ENCODE data around the gene LRP11. TPM values are rescaled to one million over a fixed set of nuclear protein-coding genes. Genes with fewer than 3 reads are reported as not detected.
A peak's percentile ranks its signal among the peaks of the same experiment; 100 is the strongest.

The LRP11 gene
- total and polyA plus RNA-seq, 2 of the 13 experiments (the other 11 are each of a cell fraction or from before 2014, with no cell fraction given): 32.4 to 48.9 TPM

DNA sequence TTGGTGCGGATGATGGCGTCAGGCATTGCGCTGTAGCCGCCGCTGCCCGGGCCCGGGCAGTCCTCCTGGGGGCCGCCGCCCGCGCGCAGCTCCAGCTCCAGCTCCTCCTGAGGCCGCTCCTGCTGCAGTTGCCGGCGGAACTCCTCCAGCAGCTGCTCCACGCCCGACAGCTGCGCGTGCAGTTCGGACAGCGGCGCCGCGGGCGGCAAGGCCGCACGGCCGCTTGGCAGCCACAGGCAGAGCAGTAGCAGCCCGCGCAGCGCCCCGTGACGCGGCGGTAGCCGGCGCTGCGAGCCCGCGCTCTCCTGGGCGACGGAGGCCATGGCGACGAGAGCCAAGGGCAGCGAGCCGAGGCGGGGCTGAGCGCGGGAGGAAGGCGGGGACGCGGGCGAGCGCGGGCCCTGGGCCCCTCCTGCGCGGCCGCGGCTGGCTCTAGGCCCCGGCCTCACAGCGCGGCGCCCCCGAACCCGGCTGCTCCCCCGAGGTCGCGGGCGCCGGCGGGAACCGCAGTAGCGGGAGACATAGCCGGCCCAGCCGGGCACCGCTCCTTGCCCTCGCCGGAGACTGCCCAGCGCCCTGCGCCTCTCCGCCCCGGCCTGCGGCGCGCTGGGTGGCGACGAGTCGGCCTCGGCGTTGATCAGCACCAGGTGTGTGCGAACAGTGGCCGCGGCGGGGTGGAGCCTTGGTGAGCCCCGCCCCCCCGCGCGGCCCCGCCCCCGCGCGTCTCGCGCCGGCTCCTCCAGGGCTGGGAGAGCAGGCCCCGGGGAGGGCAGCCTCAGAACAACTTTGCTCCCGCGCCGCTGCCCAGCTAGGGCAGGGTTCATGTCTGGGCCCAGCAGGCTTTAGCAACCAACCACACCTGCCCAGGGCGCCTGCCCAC, at the start of gene LRP11 (continued):
- no peak for TF ChIP-seq MED8 (CRISPR knock-in tag; IDR thresholded peaks at IDR 0.05; ENCODE audit: insufficient replicate concordance)
- TF ChIP-seq, protein P1, sequence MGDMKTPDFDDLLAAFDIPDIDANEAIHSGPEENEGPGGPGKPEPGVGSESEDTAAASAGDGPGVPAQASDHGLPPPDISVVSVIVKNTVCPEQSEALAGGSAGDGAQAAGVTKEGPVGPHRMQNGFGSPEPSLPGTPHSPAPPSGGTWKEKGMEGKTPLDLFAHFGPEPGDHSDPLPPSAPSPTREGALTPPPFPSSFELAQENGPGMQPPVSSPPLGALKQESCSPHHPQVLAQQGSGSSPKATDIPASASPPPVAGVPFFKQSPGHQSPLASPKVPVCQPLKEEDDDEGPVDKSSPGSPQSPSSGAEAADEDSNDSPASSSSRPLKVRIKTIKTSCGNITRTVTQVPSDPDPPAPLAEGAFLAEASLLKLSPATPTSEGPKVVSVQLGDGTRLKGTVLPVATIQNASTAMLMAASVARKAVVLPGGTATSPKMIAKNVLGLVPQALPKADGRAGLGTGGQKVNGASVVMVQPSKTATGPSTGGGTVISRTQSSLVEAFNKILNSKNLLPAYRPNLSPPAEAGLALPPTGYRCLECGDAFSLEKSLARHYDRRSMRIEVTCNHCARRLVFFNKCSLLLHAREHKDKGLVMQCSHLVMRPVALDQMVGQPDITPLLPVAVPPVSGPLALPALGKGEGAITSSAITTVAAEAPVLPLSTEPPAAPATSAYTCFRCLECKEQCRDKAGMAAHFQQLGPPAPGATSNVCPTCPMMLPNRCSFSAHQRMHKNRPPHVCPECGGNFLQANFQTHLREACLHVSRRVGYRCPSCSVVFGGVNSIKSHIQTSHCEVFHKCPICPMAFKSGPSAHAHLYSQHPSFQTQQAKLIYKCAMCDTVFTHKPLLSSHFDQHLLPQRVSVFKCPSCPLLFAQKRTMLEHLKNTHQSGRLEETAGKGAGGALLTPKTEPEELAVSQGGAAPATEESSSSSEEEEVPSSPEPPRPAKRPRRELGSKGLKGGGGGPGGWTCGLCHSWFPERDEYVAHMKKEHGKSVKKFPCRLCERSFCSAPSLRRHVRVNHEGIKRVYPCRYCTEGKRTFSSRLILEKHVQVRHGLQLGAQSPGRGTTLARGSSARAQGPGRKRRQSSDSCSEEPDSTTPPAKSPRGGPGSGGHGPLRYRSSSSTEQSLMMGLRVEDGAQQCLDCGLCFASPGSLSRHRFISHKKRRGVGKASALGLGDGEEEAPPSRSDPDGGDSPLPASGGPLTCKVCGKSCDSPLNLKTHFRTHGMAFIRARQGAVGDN (CRISPR knock-in tag; IDR thresholded peaks at IDR 0.05): peak; percentile 81
- no peak for TF ChIP-seq ZNF10 (CRISPR knock-in tag; IDR thresholded peaks at IDR 0.05; ENCODE audit: borderline replicate concordance, low read depth)
- TF ChIP-seq, protein P2, sequence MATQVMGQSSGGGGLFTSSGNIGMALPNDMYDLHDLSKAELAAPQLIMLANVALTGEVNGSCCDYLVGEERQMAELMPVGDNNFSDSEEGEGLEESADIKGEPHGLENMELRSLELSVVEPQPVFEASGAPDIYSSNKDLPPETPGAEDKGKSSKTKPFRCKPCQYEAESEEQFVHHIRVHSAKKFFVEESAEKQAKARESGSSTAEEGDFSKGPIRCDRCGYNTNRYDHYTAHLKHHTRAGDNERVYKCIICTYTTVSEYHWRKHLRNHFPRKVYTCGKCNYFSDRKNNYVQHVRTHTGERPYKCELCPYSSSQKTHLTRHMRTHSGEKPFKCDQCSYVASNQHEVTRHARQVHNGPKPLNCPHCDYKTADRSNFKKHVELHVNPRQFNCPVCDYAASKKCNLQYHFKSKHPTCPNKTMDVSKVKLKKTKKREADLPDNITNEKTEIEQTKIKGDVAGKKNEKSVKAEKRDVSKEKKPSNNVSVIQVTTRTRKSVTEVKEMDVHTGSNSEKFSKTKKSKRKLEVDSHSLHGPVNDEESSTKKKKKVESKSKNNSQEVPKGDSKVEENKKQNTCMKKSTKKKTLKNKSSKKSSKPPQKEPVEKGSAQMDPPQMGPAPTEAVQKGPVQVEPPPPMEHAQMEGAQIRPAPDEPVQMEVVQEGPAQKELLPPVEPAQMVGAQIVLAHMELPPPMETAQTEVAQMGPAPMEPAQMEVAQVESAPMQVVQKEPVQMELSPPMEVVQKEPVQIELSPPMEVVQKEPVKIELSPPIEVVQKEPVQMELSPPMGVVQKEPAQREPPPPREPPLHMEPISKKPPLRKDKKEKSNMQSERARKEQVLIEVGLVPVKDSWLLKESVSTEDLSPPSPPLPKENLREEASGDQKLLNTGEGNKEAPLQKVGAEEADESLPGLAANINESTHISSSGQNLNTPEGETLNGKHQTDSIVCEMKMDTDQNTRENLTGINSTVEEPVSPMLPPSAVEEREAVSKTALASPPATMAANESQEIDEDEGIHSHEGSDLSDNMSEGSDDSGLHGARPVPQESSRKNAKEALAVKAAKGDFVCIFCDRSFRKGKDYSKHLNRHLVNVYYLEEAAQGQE (IDR thresholded peaks at IDR 0.05; ENCODE audit: borderline replicate concordance in 1 of 2, low read depth in 1 of 2, low read length in 2 of 2): peak in 1 of 2 experiments; percentile 91; a peak in 2 of 4 replicates
- TF ChIP-seq HHEX (CRISPR knock-in tag; IDR thresholded peaks at IDR 0.05): no peak
- TF ChIP-seq ZNF777 (CRISPR knock-in tag; IDR thresholded peaks at IDR 0.05): peak; percentile 57; the same call in 1 of the 2 replicates
- TF ChIP-seq ZNF816 (CRISPR knock-in tag; IDR thresholded peaks at IDR 0.05; ENCODE audit: borderline replicate concordance): 0 out of 2 replicates have a peak, but pooled peaks have one; percentile 26
- TF ChIP-seq EP300 (IDR thresholded peaks at IDR 0.05; ENCODE audit: low read depth in 2 of 2, low read length in 2 of 2): no peak; a peak in 1 of 4 replicates
- no peak for TF ChIP-seq EP300 (CRISPR knock-in tag; IDR thresholded peaks at IDR 0.05; ENCODE audit: borderline replicate concordance)
- TF ChIP-seq, protein P3, sequence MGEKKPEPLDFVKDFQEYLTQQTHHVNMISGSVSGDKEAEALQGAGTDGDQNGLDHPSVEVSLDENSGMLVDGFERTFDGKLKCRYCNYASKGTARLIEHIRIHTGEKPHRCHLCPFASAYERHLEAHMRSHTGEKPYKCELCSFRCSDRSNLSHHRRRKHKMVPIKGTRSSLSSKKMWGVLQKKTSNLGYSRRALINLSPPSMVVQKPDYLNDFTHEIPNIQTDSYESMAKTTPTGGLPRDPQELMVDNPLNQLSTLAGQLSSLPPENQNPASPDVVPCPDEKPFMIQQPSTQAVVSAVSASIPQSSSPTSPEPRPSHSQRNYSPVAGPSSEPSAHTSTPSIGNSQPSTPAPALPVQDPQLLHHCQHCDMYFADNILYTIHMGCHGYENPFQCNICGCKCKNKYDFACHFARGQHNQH (CRISPR knock-in tag; IDR thresholded peaks at IDR 0.05): peak; percentile 32; the same call in 1 of the 2 replicates
- TF ChIP-seq, protein P4, sequence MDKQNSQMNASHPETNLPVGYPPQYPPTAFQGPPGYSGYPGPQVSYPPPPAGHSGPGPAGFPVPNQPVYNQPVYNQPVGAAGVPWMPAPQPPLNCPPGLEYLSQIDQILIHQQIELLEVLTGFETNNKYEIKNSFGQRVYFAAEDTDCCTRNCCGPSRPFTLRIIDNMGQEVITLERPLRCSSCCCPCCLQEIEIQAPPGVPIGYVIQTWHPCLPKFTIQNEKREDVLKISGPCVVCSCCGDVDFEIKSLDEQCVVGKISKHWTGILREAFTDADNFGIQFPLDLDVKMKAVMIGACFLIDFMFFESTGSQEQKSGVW (CRISPR knock-in tag; IDR thresholded peaks at IDR 0.05; ENCODE audit: borderline replicate concordance): no peak
- TF ChIP-seq STAG1 (CRISPR knock-in tag; IDR thresholded peaks at IDR 0.05): no peak; the same call in 1 of the 2 replicates
- peak; percentile 37 for TF ChIP-seq ZNF205 (CRISPR knock-in tag; IDR thresholded peaks at IDR 0.05)
- TF ChIP-seq ZNF891 (CRISPR knock-in tag; IDR thresholded peaks at IDR 0.05): peak; percentile 89; the same call in 1 of the 2 replicates
- TF ChIP-seq, protein P5, sequence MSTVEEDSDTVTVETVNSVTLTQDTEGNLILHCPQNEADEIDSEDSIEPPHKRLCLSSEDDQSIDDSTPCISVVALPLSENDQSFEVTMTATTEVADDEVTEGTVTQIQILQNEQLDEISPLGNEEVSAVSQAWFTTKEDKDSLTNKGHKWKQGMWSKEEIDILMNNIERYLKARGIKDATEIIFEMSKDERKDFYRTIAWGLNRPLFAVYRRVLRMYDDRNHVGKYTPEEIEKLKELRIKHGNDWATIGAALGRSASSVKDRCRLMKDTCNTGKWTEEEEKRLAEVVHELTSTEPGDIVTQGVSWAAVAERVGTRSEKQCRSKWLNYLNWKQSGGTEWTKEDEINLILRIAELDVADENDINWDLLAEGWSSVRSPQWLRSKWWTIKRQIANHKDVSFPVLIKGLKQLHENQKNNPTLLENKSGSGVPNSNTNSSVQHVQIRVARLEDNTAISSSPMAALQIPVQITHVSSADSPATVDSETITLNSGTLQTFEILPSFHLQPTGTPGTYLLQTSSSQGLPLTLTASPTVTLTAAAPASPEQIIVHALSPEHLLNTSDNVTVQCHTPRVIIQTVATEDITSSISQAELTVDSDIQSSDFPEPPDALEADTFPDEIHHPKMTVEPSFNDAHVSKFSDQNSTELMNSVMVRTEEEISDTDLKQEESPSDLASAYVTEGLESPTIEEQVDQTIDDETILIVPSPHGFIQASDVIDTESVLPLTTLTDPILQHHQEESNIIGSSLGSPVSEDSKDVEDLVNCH (CRISPR knock-in tag; IDR thresholded peaks at IDR 0.05): no peak
